Bronchial epithelial cell (primary cell): ENCODE data around the gene UNC5B. TPM values are rescaled to one million over a fixed set of nuclear protein-coding genes. Genes with fewer than 3 reads are reported as not detected.

ENCODE experiments used
- DNase-seq: peaks from one replicate; pipeline ENCODE4 v3.0.0-alpha.2; 2010; ENCODE audit warnings: low read depth
- FAIRE-seq: peaks from 2 replicates; lab custom pipeline; 2011; peaks lifted over from hg19 to GRCh38; lab: Jason Lieb, UNC
- H3K27me3 ChIP-seq: 2 replicates; pipeline ENCODE4 v1.5.1; 2011; ENCODE audit warnings: low read length; ENCODE audit not compliant: control insufficient read depth, insufficient read depth
- H3K36me3 ChIP-seq: 2 replicates; pipeline ENCODE4 v1.5.1; 2011; ENCODE audit warnings: low read length; ENCODE audit not compliant: control insufficient read depth, insufficient read depth
- H3K4me3 ChIP-seq: 2 replicates; pipeline ENCODE4 v1.5.1; 2011; ENCODE audit warnings: mild to moderate bottlenecking, low read depth, low read length, control low read depth
- CTCF ChIP-seq: IDR thresholded peaks from 2 replicates; pipeline ENCODE4 v1.5.1; 2011; ENCODE audit warnings: mild to moderate bottlenecking, moderate library complexity, low read length, control low read depth, inconsistent platforms; ENCODE audit not compliant: insufficient read depth, severe bottlenecking
- total RNA-seq: library from RNA; depleted of rRNA; stranded (reverse); fragments of >200 nt; gene quantifications from 2 replicates; pipeline ENCODE4 v1.2.1, GENCODE V29; 2014

The UNC5B gene
- 36.6 and 62.5 TPM in 2 replicates for total RNA-seq

GRCh38 chr10:71212318-71213126, at the start of gene UNC5B:
UNC5B (plus strand) TSS chr10:71212570; CDS start chr10:71212986, 416 bp downstream.
- Histone ChIP-seq H3K36me3 (no peaks in the 10 kb centered on the region), H3K4me3 (peak within 1 kb of the TSS; percentile 86), H3K27me3 (peaks cover 21% of the 10 kb centered on the region)
- peak; percentile 35 for TF ChIP-seq CTCF
- peak; percentile 53 for DNase-seq
- no peak for FAIRE-seq

GRCh38 chr10:71173466-71173865, 38.9 kb upstream of the UNC5B start:
- no peak for FAIRE-seq
- H3K36me3 ChIP-seq, result no peaks in the 10 kb centered on the region
- no peak overlapping the region for H3K4me3 ChIP-seq
- no peak for TF ChIP-seq CTCF
- DNase-seq, result no peak
- H3K27me3 ChIP-seq, result peaks cover 8% of the 10 kb centered on the region

- FAIRE-seq (no peak), DNase-seq (no peak)
- Histone ChIP-seq H3K4me3 (no peak overlapping the region), H3K36me3 (no peaks in the 10 kb centered on the region), H3K27me3 (peaks cover 2% of the 10 kb centered on the region)
- TF ChIP-seq CTCF, result no peak
These were observed 35.7 kb upstream of the UNC5B start for GRCh38 chr10:71176661-71177060.

- Histone ChIP-seq H3K4me3 (no peak overlapping the region), H3K27me3 (peaks cover 2% of the 10 kb centered on the region), H3K36me3 (no peaks in the 10 kb centered on the region)
- DNase-seq (no peak), FAIRE-seq (no peak)
- TF ChIP-seq CTCF, result no peak
These were observed 34.6 kb upstream of the UNC5B start for GRCh38 chr10:71177651-71178199.

- Histone ChIP-seq H3K4me3 (no peak overlapping the region), H3K27me3 (peaks cover 2% of the 10 kb centered on the region), H3K36me3 (no peaks in the 10 kb centered on the region)
- no peak for DNase-seq
- TF ChIP-seq CTCF, result no peak
- FAIRE-seq, result no peak
These were observed 33.5 kb upstream of the UNC5B start for GRCh38 chr10:71178880-71179279.
